ENCODE measurements around the gene HS3ST3A1. TPM values are rescaled to one million over a fixed set of nuclear protein-coding genes. Genes with fewer than 3 reads are reported as not detected.

The HS3ST3A1 gene
- total and polyA plus RNA-seq, 2 experiments from 2014 or later = 1.2 to 1.5 TPM

GRCh38 chr17:13561606-13562270 lies 40.0 kb downstream of the HS3ST3A1 start:
- no peak for DNase-seq (ENCODE audit: low spot score)
- H3K9me3 ChIP-seq (ENCODE audit: low read depth) = no peaks in the 10 kb centered on the region
- TF ChIP-seq EZH2 (IDR thresholded peaks at IDR 0.05; ENCODE audit: borderline replicate concordance) (no peak), EZH2phosphoT487 (IDR thresholded peaks at IDR 0.05; ENCODE audit: low read depth, severe bottlenecking, unreplicated experiment) (no peak)
- TF ChIP-seq, protein P1, sequence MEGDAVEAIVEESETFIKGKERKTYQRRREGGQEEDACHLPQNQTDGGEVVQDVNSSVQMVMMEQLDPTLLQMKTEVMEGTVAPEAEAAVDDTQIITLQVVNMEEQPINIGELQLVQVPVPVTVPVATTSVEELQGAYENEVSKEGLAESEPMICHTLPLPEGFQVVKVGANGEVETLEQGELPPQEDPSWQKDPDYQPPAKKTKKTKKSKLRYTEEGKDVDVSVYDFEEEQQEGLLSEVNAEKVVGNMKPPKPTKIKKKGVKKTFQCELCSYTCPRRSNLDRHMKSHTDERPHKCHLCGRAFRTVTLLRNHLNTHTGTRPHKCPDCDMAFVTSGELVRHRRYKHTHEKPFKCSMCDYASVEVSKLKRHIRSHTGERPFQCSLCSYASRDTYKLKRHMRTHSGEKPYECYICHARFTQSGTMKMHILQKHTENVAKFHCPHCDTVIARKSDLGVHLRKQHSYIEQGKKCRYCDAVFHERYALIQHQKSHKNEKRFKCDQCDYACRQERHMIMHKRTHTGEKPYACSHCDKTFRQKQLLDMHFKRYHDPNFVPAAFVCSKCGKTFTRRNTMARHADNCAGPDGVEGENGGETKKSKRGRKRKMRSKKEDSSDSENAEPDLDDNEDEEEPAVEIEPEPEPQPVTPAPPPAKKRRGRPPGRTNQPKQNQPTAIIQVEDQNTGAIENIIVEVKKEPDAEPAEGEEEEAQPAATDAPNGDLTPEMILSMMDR (IDR thresholded peaks at IDR 0.05; ENCODE audit: poor library complexity) = no peak
- H3K4me1 ChIP-seq (ENCODE audit: insufficient read depth) = no peaks in the 10 kb centered on the region
- H3K27ac ChIP-seq = peak overlapping the region; percentile 41
- 94% methylated on average over 14 of the region's 14 CpGs for WGBS (ENCODE audit: low lambda C conversion rate, missing lambda C conversion rate)
- H3K27me3 ChIP-seq = no peaks in the 10 kb centered on the region
- H4K20me1 ChIP-seq (ENCODE audit: insufficient read depth, poor library complexity, severe bottlenecking) = no peaks in the 10 kb centered on the region
- H3K4me2 ChIP-seq = no peak overlapping the region
- H2AFZ ChIP-seq = no peak overlapping the region
- H3K79me2 ChIP-seq = no peaks in the 10 kb centered on the region
- no peaks in the 10 kb centered on the region for H3K9me2 ChIP-seq (replicated peaks; ENCODE audit: insufficient read depth)
- no peaks in the 10 kb centered on the region for H3K36me3 ChIP-seq (replicated peaks; ENCODE audit: insufficient read depth, low read depth)
- no peak overlapping the region for H3K4me3 ChIP-seq

GRCh38 chr17:13560935-13561334 lies 40.8 kb downstream of the HS3ST3A1 start:
- TF ChIP-seq, protein P1 (IDR thresholded peaks at IDR 0.05; ENCODE audit: poor library complexity) = no peak
- TF ChIP-seq EZH2phosphoT487 (IDR thresholded peaks at IDR 0.05; ENCODE audit: low read depth, severe bottlenecking, unreplicated experiment) (no peak), EZH2 (IDR thresholded peaks at IDR 0.05; ENCODE audit: borderline replicate concordance) (no peak)
- Histone ChIP-seq H3K9me3 (ENCODE audit: low read depth) (no peaks in the 10 kb centered on the region), H3K4me2 (no peak overlapping the region), H3K4me1 (ENCODE audit: insufficient read depth) (no peaks in the 10 kb centered on the region), H2AFZ (no peak overlapping the region), H3K36me3 (replicated peaks; ENCODE audit: insufficient read depth, low read depth) (no peaks in the 10 kb centered on the region), H3K27me3 (no peaks in the 10 kb centered on the region), H4K20me1 (ENCODE audit: insufficient read depth, poor library complexity, severe bottlenecking) (no peaks in the 10 kb centered on the region), H3K9me2 (replicated peaks; ENCODE audit: insufficient read depth) (no peaks in the 10 kb centered on the region), H3K79me2 (no peaks in the 10 kb centered on the region), H3K4me3 (no peak overlapping the region), H3K27ac (no peak overlapping the region)
- 33% methylated on average over 1 of the region's 1 CpG for WGBS (ENCODE audit: low lambda C conversion rate, missing lambda C conversion rate)
- no peak for DNase-seq (ENCODE audit: low spot score)

DNA sequence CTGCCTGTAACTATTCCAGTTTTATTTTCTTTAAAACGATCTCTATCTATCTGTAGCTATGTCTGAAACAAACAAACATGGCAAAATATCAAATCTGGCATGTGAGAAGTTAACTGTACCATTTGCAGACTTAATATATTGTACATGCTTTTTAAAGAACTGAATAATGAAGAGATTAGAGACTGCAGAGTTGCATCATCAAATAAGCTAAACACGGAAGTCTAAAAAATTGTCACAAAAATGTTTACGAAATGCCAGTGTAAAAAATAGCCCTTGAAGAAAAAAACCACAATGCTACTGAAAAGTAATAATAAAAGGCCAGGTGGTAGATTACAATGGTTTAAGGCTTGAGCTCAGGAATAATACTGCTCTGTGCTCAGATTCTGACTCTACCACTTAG lies 43.1 kb downstream of the HS3ST3A1 start:
- Histone ChIP-seq H3K27ac (no peak overlapping the region), H3K4me3 (no peak overlapping the region), H3K9me2 (replicated peaks; ENCODE audit: insufficient read depth) (no peaks in the 10 kb centered on the region), H3K36me3 (replicated peaks; ENCODE audit: insufficient read depth, low read depth) (no peaks in the 10 kb centered on the region), H4K20me1 (ENCODE audit: insufficient read depth, poor library complexity, severe bottlenecking) (no peaks in the 10 kb centered on the region), H3K79me2 (no peaks in the 10 kb centered on the region), H3K4me2 (no peak overlapping the region), H3K4me1 (ENCODE audit: insufficient read depth) (no peaks in the 10 kb centered on the region), H2AFZ (no peak overlapping the region), H3K9me3 (ENCODE audit: low read depth) (no peaks in the 10 kb centered on the region), H3K27me3 (no peaks in the 10 kb centered on the region)
- no peak for DNase-seq (ENCODE audit: low spot score)
- TF ChIP-seq, protein P1 (IDR thresholded peaks at IDR 0.05; ENCODE audit: poor library complexity) = no peak
- no peak for TF ChIP-seq EZH2phosphoT487 (IDR thresholded peaks at IDR 0.05; ENCODE audit: low read depth, severe bottlenecking, unreplicated experiment)
- no peak for TF ChIP-seq EZH2 (IDR thresholded peaks at IDR 0.05; ENCODE audit: borderline replicate concordance)
- WGBS (ENCODE audit: low lambda C conversion rate, missing lambda C conversion rate) = 85% methylated on average over 3 of the region's 3 CpGs
